Lung microvascular endothelial cell (primary cell): ENCODE results near the gene ATP7B. TPM values are rescaled to one million over a fixed set of nuclear protein-coding genes. Genes with fewer than 3 reads are reported as not detected.
"Not testable (repeated sequence)": the region's sequence is repeated elsewhere in the genome, so short reads cannot be mapped to it uniquely, and the experiment has no call there.

ENCODE experiments used
- DNase-seq, 2 donors: peaks; one replicate each; pipeline versions ENCODE4 v3.0.0 to v3.0.0-alpha.2; 2010; ENCODE audit warnings: low read depth in 2 of 2
- total RNA-seq: library from RNA; depleted of rRNA; stranded (reverse); fragments of >200 nt; gene quantifications from 2 replicates; pipeline ENCODE4 v1.2.1, GENCODE V29; 2014

Gene ATP7B
- total RNA-seq, 1 donor from 2014 or later, result 4.6 TPM

DNA sequence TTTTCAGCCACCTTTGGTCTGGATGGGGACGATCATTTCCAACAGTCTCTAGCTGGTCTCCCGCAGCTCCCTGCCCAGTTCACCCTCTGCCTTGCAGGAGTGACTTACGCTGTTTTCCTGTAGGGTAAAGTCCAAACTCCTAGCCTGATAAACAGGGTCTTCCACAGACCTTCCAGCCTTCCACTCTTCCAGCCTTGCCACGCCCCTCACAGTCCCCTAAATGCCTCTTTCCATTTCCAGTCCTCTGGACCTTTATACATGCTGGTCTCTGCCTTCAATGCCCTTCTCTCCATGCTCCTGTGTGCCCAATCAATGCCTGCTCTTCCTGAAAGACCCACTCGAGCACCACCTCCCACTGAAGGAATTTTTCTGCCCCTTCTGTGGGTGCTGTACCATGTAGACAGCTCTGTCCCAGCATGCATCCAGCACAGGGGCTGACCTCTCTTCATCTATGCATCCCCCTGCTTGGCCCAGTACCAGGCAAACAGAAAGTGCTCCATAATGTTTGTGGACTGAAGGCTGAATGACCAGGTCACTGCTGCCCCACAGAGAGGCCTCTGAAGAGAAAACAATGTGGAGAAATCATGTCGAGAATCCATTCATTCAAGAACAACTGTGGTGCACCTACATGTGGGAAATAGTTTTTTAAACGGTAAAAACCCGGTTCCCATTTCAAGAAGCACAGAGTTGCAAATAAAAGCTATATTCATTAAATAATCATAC lies 4.6 kb downstream of the ATP7B start:
- DNase-seq, result no peak

DNA sequence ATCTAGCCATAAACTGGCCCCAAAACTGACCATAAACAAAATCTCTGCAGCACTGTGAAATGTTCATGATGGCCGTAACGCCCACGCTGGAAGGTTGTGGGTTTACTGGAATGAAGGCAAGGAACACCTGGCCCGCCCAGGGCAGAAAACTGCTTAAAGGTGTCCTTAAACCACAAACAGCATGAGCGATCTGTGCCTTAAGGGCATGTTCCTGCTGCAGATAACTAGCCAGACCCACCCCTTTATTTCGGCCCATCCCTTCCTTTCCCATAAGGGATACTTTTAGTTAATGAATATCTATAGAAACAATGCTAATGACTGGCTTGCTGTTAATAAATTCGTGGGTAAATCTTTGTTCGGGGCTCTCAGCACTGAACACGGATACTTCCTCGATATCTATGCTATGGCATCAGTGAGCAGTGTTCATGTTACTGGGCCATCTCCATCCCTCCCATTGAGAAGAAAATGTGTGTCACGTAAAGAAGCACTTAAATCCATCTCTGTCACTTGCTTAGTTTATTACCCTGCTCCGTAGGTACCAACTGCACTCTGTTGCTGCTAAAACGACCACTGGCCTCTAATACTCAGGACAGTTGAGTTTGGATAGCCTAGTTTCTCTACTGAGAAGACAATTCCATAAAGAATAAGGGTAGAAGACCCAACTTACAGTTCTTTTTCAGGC lies 5.3 kb downstream of the ATP7B start:
- DNase-seq, result no peak

DNA sequence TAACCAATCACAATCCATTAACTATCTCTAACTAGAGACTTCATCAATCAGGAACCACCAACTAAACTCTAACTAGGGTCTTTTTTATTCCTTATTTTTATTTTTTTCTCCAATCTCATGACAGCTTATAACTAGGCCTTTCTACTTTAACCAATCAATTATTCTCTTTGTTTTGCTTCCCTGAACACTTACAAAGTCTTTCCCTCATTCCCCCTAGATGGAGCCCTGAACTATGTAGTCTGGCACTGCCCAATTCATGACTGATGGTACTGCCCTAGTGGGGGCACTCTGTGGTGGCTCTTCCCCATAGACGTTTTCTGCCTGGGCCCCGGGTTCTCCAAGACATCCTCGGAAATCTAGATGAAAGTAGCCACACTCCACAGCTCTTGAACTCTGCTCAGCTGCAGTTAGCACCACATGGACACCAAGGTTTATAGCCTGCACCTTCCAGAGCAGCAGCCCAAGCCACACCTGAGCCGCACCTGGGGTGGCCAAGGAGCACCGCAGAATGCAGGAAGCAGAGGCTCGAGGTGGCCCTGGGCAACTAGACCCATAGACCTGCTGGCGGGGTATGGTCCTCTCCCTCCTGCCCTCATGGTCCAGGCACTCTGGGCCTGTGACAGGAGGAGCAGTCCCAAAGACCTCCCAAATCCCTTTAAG lies 6.6 kb downstream of the ATP7B start:
- DNase-seq, result peak in 1 of 2 donors; percentile 11

DNA sequence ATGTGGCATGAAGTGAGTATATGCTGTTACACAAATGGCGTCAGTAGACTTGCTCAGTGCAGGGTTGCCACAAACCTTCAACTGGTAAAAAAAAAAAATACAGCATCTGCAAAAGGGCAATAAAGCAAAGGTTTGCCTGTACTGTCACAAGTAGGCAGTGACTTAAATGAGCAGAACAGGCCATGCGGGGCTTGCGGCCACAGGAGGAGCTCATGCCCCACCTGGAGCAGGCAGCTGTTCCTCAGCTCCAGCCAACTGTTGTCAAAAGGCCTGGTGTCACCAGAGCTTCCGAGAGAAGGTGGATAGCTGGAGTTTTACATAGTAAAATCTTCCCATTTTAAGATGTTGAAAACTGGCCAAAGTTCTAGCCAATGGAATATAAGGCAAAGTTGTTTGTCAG lies 7.7 kb downstream of the ATP7B start:
- no peak for DNase-seq

DNA sequence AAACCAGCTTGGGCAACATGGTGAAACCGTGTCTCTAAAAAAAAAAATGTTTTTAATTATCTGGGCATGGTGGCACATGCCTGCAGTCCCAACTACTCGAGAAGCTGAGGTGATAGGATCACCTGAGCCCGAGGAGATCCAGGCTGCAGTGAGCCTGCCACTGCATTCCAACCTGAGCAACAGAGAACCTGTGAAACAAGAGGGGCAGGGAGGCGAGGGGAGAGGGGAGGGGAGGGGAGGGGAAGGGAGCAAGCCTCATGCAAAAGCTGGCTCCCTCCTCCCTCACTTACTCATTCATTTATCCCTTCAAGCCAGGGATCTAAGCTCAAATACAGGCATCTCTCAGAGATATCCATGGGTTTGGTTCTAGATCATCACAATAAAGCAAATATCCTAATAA lies 8.9 kb downstream of the ATP7B start:
- DNase-seq, result no peak

DNA sequence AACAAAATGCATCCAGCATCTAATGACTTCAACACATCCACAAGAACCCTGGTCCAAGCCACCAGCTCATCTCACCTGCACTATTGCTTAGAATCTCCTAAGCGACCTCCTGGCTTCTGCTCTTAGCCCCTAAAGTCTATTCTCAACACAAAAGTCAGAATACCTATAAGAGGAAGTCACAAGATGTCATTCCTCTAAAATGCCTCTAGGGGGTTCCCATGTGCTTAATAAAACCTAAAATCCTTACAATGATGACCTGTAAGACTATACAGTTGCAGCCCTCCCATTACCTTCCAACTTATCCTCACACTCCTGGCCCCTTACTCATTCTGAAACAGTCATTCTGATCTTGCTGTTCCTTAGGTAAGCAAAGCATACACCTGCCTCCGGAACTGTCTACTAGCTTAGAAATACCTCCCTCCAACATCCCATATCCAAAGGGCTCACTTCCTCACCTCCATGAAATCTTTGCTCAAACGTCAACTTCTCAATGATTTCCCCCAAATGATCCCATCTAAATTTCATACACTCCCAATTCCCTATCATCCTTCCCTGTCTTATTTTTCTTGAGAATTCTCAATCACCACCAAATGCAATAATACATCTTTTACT lies 10.0 kb downstream of the ATP7B start:
- peak; percentile 62 to 64 for DNase-seq

DNA sequence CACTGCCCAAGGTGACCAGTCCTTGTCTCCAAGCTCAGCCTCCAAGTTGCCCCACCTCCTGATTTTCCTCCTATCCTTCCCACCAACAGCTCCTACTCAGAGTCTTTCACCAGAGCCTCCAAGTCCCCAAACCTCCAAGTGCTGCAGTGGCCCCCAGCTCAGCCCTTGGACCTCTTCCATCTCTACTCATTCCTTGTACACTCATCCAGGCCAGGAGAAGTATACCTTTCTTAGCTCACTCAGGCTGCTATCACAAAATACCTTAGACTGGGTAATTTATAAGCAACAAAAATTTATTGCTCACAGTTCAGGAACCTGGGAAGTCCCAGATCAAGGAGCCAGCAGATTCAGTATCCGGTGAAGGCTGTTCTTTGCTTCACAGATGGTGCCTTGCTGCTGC lies 11.3 kb downstream of the ATP7B start:
- DNase-seq, result no peak

DNA sequence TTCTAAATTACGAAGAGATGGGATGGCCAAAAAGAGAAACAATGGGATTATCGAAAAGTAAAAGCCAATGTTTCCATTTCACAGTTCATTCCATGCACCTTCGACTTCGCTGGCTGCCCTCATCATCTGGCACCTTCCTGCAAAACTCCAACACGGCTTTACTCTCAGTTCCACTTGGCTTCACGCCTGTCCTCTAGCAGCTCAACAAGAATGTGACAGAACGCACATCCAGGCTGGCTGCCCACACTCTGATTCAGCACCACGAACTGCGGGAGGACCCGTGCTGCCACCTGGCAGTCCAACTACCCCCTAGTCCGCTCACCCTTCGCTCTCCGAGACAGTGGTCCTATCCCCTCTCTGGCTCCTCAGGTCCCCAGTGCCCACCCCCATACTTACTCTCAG lies 11.7 kb downstream of the ATP7B start:
- peak in 1 of 2 donors; percentile 51 for DNase-seq

DNA sequence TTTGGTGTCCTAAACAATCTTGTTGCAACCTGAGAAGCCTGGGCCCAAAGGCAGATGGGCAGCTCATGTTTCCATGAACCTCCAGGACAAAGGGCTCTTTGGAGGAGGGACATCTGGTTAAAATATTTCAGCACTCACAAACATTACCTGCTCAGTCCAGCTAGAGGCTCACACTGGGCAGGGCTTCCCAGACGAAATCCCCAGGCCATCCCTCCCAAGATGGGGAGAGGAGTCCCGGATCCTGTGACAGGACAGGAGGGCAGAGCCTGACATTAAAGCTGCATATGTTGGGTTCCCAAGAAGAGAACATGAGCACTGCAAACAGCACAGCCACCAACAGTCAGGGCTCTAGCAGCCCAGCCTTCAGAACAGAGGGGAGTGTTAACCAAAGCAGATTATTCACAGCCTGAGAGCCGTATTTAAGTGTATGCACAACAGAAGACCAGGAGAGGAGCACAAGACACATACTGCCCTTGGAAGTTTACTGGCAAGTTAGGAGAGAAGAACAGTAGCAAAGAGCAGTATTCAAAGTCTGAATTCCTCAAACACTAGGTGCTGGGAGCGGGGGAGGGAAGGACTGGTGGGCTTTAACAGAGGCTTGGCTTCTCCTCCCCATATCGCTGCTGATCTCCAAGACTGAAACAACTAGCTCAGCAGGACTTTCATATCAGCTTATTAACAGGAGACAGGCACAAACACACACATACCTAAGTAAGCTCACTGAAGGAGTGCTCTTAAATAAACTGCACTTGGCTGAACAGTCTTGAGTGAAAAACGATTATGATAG lies 12.3 kb downstream of the ATP7B start:
- no peak for DNase-seq

DNA sequence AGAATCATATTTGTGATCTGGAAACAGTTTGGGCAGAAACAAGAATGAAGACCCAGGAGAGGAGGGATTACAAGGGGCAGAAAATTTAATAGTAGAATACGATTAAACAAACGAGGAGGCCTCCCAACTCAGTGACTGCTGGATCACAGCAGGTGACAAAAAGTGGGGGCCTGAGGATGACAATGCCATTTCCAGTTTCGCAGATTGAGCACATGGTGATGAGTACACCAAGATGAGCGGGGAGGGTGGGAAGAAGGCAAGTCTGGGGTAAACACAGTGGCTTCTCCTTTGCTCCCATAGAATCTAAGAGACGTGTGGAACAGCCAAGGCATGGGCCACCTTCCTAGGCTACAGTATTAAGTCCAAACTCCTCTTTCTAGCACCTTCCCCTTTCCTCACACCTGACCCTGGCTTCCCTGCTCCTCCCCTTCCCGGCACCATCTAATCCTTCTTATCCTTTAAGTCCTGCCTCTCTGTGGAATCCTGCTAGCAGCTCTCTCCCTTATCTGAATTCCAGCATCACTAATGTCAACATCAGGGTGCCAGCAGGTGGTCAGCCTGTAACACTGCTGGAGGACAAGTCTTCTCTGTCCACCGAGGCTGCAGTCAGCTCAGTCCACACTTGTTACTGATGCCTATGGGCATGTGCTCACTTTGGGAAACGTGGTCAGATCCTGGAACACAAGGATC lies 13.5 kb downstream of the ATP7B start:
- DNase-seq, result no peak

DNA sequence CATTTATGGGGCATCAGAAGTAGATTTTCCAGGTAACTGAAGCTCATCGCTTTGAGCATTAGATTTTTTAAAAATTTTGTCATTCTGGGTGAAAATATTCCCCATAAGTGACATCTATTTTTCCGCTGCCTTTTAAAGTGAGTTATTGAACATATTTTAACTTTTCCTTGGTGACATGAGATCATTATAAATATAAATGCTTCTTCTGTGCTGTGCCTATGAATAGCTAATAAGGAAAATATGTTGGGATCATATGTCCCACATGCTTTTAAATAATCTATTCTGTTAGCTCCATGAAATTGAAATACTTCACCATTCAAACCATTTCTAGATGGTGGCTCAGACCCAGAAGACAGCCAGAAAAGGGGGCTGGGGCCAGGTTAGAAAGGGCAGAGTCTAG lies 14.1 kb downstream of the ATP7B start:
- DNase-seq, result no peak

DNA sequence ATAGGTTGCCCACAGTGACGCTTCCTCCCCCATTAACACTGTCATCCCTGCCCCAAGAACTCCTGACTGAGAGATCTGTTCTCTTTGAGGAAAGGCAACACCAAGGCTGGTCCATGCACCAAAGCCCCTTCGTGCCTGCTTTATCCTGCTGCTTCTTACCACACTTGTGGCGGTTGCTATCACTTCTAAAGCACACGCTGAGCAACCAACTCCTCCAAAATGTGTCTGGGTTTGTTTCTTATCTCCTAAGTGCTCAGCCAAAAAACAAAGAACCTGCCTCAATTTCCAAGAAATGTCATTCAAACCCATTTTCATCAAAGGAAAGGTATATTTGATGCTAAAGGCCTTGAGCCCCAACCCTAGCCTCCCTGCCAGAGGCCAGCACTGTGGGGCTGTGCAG lies 14.6 kb downstream of the ATP7B start:
- no peak for DNase-seq

DNA sequence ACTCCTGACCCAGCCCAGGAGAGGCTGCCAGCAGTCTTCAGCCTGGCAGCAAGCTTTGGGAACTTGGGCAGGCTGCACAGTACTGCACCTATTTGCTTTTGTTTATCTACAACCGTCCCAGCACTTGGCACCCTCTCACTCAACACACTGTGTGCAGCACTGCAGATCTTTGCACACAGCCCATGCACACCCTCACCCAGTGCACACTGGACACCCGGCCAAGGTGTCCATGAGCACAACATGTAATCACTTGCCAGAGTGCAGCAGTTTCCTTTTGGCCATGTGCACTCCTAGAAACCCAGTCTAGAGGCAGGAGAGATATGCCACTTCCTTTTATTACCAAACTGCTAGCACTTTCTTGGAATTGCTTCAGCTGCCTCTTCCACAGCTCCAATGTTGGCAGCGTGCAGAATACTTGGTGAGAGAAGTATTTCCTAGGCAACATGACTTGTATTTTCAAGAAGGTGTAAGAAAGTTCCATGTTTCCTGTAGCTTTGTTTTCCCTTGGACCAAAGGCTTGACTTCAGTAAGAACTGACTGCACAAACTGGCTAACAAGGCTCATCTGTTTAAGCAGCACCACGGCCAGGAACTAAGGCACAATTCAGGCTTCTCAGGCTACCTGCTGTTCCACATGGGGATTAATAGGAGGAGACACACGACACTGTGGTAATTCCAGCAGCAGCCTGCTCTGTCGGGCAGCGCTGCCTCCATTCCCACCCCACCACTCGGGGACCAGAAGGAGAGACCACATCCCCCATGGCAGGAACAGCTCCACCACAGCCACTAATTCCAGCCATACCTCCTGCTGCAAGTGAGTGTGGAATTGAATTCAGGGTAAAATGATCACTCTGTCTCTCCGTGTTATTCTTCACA lies 15.3 kb downstream of the ATP7B start:
- DNase-seq, result no peak

DNA sequence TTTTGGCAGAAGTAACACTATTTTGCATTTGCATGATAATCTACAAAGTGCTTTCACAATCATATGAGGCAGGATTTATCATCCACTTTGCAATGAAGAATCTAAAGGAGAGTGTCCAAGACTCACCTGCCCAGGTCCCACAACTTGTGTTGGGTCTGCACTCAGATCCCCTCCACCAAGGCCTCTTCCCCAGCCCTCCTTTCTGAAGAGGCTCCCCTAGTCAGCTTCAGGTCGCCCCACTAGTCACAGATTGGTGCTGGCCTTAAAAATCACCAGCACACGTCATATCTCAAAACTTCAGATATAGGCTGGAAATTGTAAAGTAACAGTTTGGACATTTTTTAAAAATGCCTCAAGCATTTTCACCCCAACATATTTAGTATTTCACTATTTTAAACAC lies 17.5 kb downstream of the ATP7B start:
- no peak for DNase-seq

DNA sequence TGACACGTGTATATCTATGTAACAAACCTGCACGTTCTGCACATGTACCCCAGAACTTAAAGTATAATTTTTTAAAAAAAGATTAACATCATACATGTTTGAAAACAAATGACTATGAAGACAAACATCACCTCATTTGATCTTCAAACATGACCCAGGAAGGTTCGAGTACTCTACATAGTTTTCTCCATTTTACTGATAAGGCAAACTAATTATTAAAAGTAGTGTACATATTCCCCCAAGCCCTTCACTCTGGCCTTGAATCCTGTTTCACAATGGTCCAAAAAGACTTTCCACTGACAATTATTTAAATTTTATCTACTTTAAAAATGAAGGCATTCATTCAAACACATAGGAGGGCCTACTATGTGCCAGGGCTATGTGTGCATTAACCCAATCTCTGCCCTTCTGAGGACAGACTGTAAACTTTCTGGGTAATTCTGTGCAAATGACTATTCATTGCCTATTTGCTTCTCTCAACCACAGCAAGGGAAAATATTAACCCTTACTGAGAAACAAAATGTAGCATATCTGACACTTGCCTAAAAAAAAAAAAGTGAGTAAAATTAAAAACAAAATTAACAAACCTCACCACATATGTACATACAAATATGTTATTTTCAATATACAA lies 22.1 kb downstream of the ATP7B start:
- no peak for DNase-seq

DNA sequence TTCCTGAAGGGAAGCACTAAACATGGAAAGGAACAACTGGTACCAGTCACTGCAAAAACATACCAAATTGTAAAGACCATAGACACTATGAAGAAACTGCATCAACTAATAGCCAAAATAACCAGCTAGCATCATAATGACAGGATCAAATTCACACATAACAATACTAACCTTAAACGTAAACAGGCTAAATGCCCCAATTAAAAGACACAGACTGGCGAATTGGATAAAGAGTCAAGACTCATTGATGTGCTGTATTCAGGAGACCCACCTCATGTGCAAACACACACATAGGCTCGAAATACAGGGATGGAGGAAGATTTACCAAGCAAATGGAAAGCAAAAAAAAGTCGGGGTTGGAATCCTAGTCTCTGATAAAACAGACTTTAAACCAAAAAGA lies 26.3 kb downstream of the ATP7B start:
- not testable (repeated sequence) for DNase-seq

DNA sequence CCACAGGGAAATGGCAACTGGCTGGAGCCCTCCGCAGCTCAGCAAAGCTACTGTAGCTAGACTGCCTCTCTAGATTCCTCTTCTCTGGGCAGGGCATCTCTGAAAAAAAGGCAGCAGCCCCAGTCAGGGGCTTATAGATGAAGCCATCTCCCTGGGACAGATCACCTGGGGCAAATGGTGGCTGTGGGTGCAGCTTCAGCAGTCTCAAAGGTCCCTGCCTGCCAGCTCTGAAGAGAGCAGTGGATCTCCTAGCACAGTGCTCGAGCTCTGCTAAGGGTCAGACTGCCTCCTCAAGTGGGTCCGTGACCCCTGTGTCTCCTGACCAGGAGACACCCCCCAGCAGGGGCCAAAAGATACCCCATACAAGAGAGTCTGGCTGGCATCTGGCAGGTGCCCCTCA lies 28.0 kb downstream of the ATP7B start:
- DNase-seq, result not testable (repeated sequence)

DNA sequence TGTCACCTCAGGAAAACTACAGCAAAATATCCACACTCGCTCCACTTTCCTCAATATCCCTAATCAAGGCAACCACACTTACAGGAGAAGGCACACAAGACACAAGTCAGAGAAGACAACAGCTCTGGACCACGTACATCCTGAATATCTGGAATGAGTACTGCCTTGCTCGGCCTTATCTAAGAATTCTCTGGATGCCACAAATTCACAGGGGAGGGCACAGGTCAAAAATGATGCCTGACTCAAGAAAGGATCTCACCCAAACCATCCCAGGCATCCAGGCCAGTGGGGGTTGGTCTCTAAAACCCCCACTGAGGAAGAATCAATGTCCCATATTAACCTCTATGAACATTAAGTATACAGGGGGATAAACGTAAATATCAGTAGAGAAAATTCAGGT lies 29.9 kb downstream of the ATP7B start:
- DNase-seq, result no peak

DNA sequence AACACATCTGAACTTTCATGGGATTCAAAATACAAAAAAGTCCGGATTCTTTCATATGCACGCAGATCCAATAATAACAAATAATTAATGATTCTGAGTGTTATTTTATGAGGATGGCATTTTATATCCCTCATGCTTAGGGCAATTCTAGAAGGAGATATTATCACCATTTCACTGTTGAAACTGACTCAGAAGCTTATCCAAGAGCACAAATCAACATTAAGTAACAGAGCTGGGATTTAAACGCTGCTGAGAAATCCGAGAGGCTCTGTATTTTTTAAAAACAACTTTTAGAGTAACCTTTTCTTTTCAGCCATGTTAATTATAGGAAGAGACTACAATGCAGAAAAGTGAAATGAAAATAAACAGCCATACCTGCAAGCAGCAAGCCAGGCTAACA lies 30.3 kb downstream of the ATP7B start:
- no peak for DNase-seq
